ENCODE measurements around the gene SSB.

DNA sequence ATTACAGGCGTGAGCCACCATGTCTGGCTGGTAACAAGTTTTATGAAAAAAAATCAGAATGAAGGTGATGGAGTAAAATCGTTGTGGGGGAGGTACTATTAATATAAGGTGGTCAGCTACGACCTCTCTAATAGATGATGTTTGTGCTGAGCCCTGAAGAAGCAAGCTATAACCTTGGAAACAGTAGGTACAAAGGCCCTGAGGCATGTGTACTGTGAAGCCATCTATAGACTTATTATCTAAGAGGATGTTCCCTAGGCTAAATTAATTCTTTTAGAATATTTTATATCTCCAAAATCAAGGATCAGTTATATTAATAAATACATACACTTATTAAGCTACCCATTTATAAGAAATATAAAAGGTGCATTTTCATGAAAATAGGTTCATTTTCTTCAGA lies 23.3 kb upstream of the SSB start:
- TF ChIP-seq CTCF (IDR thresholded peaks at IDR 0.05) (no peak), POLR2AphosphoS5 (IDR thresholded peaks at IDR 0.05) (no peak), EP300 (IDR thresholded peaks at IDR 0.05) (no peak)
